Measurements from ENCODE around the gene MYH15. TPM values are rescaled to one million over a fixed set of nuclear protein-coding genes. Genes with fewer than 3 reads are reported as not detected.

The MYH15 gene
- total RNA-seq, 6 experiments from 2014 or later, result 0.19 to 0.59 (median 0.31) TPM

DNA sequence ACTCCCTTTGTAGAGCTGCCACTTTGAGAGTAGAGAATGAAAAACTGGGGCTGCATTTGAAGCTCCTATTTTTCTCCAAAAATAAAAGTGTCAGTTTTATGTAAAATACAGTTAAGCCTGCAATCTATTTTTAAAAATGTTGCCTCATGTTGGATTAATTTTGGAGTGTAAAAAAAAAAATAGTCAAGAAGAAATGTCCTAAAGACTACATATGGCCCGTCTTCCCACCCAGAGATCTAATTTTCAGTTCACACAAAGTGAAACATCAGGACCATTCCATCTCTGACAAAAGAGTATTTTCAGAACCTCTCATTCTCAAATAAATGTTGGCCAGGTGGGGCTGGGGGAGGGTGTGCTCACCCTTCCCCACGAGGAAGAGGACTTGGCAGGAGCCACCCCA, 151.4 kb downstream of the MYH15 start:
- H3K27ac Mint-ChIP-seq, result no peak overlapping the region
- TF ChIP-seq, protein P1, sequence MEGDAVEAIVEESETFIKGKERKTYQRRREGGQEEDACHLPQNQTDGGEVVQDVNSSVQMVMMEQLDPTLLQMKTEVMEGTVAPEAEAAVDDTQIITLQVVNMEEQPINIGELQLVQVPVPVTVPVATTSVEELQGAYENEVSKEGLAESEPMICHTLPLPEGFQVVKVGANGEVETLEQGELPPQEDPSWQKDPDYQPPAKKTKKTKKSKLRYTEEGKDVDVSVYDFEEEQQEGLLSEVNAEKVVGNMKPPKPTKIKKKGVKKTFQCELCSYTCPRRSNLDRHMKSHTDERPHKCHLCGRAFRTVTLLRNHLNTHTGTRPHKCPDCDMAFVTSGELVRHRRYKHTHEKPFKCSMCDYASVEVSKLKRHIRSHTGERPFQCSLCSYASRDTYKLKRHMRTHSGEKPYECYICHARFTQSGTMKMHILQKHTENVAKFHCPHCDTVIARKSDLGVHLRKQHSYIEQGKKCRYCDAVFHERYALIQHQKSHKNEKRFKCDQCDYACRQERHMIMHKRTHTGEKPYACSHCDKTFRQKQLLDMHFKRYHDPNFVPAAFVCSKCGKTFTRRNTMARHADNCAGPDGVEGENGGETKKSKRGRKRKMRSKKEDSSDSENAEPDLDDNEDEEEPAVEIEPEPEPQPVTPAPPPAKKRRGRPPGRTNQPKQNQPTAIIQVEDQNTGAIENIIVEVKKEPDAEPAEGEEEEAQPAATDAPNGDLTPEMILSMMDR (IDR thresholded peaks at IDR 0.05), result no peak
- H3K27me3 Mint-ChIP-seq (ENCODE audit: insufficient read depth), result peaks cover 5% of the 10 kb centered on the region
- H3K36me3 Mint-ChIP-seq (ENCODE audit: low read depth), result no peaks in the 10 kb centered on the region
- H3K4me3 Mint-ChIP-seq, result no peak overlapping the region
- no peak for DNase-seq
- H3K9me3 Mint-ChIP-seq, result no peaks in the 10 kb centered on the region
- H3K4me1 Mint-ChIP-seq (ENCODE audit: low read depth), result no peaks in the 10 kb centered on the region

DNA sequence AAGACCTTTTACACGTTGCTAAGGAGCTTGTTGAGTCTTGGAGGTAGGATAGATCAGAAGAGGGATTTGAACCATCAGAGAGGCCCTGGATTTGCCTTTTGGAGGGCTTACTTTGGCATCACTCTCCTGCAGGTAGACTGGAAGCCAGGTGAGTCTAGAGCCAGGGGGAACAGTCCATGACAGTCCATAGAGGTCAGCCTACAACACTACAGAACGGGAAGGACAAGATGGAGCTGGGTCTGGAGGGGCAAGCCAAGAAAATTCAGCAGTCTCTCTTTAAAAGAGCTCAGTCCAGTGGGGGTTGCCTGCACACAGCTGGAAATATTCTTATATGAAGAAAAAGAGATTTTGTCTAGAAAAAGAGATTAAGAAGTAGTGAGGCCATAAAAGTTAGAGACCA, 153.4 kb downstream of the MYH15 start:
- Mint-ChIP-seq H3K36me3 (ENCODE audit: low read depth) (no peaks in the 10 kb centered on the region), H3K27me3 (ENCODE audit: insufficient read depth) (peaks cover 6% of the 10 kb centered on the region), H3K4me1 (ENCODE audit: low read depth) (no peaks in the 10 kb centered on the region), H3K4me3 (no peak overlapping the region), H3K9me3 (no peaks in the 10 kb centered on the region), H3K27ac (no peak overlapping the region)
- no peak for DNase-seq
- TF ChIP-seq, protein P1 (IDR thresholded peaks at IDR 0.05), result no peak

DNA sequence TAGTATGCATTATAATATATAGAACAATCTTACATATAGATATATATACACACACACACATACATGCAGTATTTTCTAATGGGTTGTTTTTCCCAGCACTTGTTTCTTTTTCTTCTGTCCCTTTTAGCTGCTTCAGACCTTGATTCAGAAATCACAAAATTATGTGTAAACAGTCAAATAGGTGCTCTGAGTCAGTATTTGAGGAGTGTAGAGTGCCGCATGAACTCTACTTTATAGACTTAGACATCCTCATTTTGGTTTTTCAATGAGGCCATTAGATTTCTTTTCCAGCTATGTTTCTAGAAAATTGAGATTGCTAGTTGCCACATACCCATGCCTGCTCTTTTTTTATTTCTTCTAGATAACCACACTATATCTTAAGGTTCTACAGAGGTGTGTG, 155.8 kb downstream of the MYH15 start:
- Mint-ChIP-seq H3K36me3 (ENCODE audit: low read depth) (no peaks in the 10 kb centered on the region), H3K4me3 (no peak overlapping the region), H3K9me3 (no peaks in the 10 kb centered on the region), H3K27ac (no peak overlapping the region), H3K4me1 (ENCODE audit: low read depth) (no peaks in the 10 kb centered on the region), H3K27me3 (ENCODE audit: insufficient read depth) (peaks cover 7% of the 10 kb centered on the region)
- TF ChIP-seq, protein P1 (IDR thresholded peaks at IDR 0.05), result no peak
- DNase-seq, result no peak

GRCh38 chr3:108352176-108352575, 158.2 kb downstream of the MYH15 start:
- H3K27ac Mint-ChIP-seq, result no peak overlapping the region
- no peaks in the 10 kb centered on the region for H3K4me1 Mint-ChIP-seq (ENCODE audit: low read depth)
- TF ChIP-seq, protein P1 (IDR thresholded peaks at IDR 0.05), result no peak
- no peak for DNase-seq
- peaks cover 8% of the 10 kb centered on the region for H3K27me3 Mint-ChIP-seq (ENCODE audit: insufficient read depth)
- H3K9me3 Mint-ChIP-seq, result no peaks in the 10 kb centered on the region
- no peaks in the 10 kb centered on the region for H3K36me3 Mint-ChIP-seq (ENCODE audit: low read depth)
- no peak overlapping the region for H3K4me3 Mint-ChIP-seq

GRCh38 chr3:108346301-108347227, 163.8 kb downstream of the MYH15 start:
- H3K36me3 Mint-ChIP-seq (ENCODE audit: low read depth), result no peaks in the 10 kb centered on the region
- no peak for DNase-seq
- no peaks in the 10 kb centered on the region for H3K9me3 Mint-ChIP-seq
- peaks cover 6% of the 10 kb centered on the region for H3K27me3 Mint-ChIP-seq (ENCODE audit: insufficient read depth)
- no peak overlapping the region for H3K27ac Mint-ChIP-seq
- TF ChIP-seq, protein P1 (IDR thresholded peaks at IDR 0.05), result no peak
- H3K4me3 Mint-ChIP-seq, result no peak overlapping the region
- H3K4me1 Mint-ChIP-seq (ENCODE audit: low read depth), result peaks cover 7% of the 10 kb centered on the region; the same call in 1 of the 2 replicates

All from HFFc6 (cell line).